ENCODE results near the gene NRG2. TPM values are rescaled to one million over a fixed set of nuclear protein-coding genes. Genes with fewer than 3 reads are reported as not detected.

The NRG2 gene
- total and polyA plus RNA-seq, 2 of the 8 experiments (the other 6 are each of a cell fraction or from before 2014, with no cell fraction given) = 0.27 to 0.54 TPM

DNA sequence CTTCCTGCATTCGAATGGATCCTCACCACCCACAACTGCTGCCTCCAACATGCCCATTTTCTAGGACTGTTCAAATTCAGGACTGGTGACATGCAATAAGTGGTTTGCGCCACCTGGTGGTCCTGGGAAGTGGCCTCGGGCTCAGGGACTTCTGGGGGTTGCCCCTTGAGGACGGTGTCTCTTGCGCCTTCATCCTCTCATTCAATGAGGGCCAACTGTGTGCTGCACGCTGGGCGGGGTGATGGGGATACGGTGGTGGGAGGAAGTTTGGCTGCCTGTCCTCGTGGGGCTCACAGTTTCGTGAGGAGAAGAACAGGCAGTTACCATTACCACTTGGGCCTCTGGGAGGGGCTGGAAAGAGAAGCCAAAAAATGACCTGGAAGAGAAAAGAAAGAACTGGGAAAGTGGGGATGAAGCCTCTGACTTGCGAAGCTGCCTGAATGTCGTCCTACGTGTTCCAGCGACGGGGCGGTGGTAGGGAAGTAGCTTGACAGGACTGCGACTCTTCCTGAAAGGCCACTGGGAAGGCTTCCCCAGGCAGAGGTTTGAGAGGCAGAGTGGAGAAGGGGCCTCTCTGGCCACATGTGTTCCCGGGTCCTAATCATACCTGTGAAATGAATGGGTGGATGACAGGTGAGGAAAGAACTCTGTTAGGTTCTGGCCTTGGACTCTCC lies 198.5 kb downstream of the NRG2 start:
- ChIA-PET POLR2A (ENCODE audit: partially characterized antibody) (interaction anchor here (1.0 to 1.6 kb wide), 2 partner anchors 79 to 123 kb away, joined by 3 to 4 read pairs; no protein-coding TSS in a partner anchor), CTCF (ENCODE audit: partially characterized antibody) (interaction anchor here (0.5 to 7.1 kb wide), 27 partner anchors 9 to 217 kb away, joined by 3 to 113 read pairs (median 5); partner anchors contain the start of gene PSD2)
- H3K27ac ChIP-seq (ENCODE audit: low read depth, low read length) = no peak overlapping the region
- 38% methylated on average over 18 of the region's 18 CpGs; no CpG with 5 or more reads in 1 of the 2 experiments for WGBS, 2 experiments (ENCODE audit: extremely low coverage in 1 of 2, insufficient coverage in 1 of 2, insufficient read length in 1 of 2, insufficient replicate concordance in 2 of 2, low coverage in 1 of 2, low lambda C conversion rate in 2 of 2, missing lambda C conversion rate in 1 of 2)
- peaks cover 0 to 2% (median 1%) of the 10 kb centered on the region in 4 experiments; a peak in 5 of 7 replicates for H3K4me1 ChIP-seq (replicated peaks in 1 of 4; ENCODE audit: control insufficient read depth in 3 of 4, insufficient read depth in 4 of 4, low read length in 3 of 4)
- H3K9me3 ChIP-seq (ENCODE audit: insufficient read depth in 2 of 2, low read depth in 1 of 2, low read length in 1 of 2) = no peaks in the 10 kb centered on the region
- H4K5ac ChIP-seq (ENCODE audit: insufficient read length, low read depth, low read length) = no peak overlapping the region
- H2BK15ac ChIP-seq (ENCODE audit: low read length) = no peak overlapping the region
- no peak overlapping the region for H3K23ac ChIP-seq (ENCODE audit: insufficient read length)
- H3K79me1 ChIP-seq (ENCODE audit: low read depth, low read length) = no peaks in the 10 kb centered on the region
- peaks cover 16 to 50% (median 44%) of the 10 kb centered on the region in 4 experiments for H3K27me3 ChIP-seq (replicated peaks in 1 of 4; ENCODE audit: control insufficient read depth in 3 of 4, extremely low read depth in 1 of 4, insufficient read depth in 3 of 4, low read length in 3 of 4)
- FAIRE-seq = no peak
- peak; percentile 64 to 92 for DNase-seq (ENCODE audit: low read depth in 1 of 2, low spot score in 2 of 2)
- TF ChIP-seq CREB1 (IDR thresholded peaks at IDR 0.05) = peak; percentile 47
- peak in 1 of 2 experiments; percentile 41; a peak in 1 of 4 replicates for TF ChIP-seq SIN3A (conservative IDR thresholded peaks at IDR 0.05 in 1 of 2, IDR thresholded peaks at IDR 0.05 in 1 of 2; ENCODE audit: low read depth in 1 of 2, low read length in 2 of 2)
- no peak for TF ChIP-seq HDAC2 (IDR thresholded peaks at IDR 0.05; ENCODE audit: borderline replicate concordance in 1 of 2, low read depth in 2 of 2, low read length in 2 of 2)
- no peak for TF ChIP-seq CHD2 (IDR thresholded peaks at IDR 0.05; ENCODE audit: low read length)
- TF ChIP-seq JUND (IDR thresholded peaks at IDR 0.05; ENCODE audit: low read length) = 0 out of 2 replicates have a peak, but pooled peaks have one; percentile 36
- TF ChIP-seq RAD21 (IDR thresholded peaks at IDR 0.05 in 1 of 2, conservative IDR thresholded peaks at IDR 0.05 in 1 of 2; ENCODE audit: low read depth in 2 of 2, low read length in 2 of 2) = peak; percentile 88 to 90
- TF ChIP-seq, protein P1, sequence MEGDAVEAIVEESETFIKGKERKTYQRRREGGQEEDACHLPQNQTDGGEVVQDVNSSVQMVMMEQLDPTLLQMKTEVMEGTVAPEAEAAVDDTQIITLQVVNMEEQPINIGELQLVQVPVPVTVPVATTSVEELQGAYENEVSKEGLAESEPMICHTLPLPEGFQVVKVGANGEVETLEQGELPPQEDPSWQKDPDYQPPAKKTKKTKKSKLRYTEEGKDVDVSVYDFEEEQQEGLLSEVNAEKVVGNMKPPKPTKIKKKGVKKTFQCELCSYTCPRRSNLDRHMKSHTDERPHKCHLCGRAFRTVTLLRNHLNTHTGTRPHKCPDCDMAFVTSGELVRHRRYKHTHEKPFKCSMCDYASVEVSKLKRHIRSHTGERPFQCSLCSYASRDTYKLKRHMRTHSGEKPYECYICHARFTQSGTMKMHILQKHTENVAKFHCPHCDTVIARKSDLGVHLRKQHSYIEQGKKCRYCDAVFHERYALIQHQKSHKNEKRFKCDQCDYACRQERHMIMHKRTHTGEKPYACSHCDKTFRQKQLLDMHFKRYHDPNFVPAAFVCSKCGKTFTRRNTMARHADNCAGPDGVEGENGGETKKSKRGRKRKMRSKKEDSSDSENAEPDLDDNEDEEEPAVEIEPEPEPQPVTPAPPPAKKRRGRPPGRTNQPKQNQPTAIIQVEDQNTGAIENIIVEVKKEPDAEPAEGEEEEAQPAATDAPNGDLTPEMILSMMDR (IDR thresholded peaks at IDR 0.05; ENCODE audit: control extremely low read depth in 1 of 3, insufficient read depth in 1 of 3, low read depth in 1 of 3, low read length in 3 of 3) = peak; percentile 93 to 97 (median 96)
- H2BK120ac ChIP-seq (replicated peaks; ENCODE audit: low read depth, low read length) = no peak overlapping the region
- H3K4ac ChIP-seq (replicated peaks; ENCODE audit: insufficient read length, low read depth, low read length) = no peak overlapping the region
- no peak overlapping the region for H2AK5ac ChIP-seq (ENCODE audit: low read depth, low read length)
- no peak overlapping the region for H3K18ac ChIP-seq (ENCODE audit: extremely low read depth, low read length)
- H2BK12ac ChIP-seq (ENCODE audit: low read depth, low read length) = no peak overlapping the region
- H4K20me1 ChIP-seq (replicated peaks in 1 of 2; ENCODE audit: control insufficient read depth in 1 of 2, insufficient read depth in 2 of 2, low read length in 2 of 2) = peaks cover 3 to 7% of the 10 kb centered on the region in 2 experiments
- no peak overlapping the region for H2BK20ac ChIP-seq (ENCODE audit: low read length)
- H3K9ac ChIP-seq (replicated peaks in 1 of 4; ENCODE audit: extremely low read depth in 1 of 4, low read depth in 3 of 4, low read length in 3 of 4) = no peak overlapping the region
- H3K23me2 ChIP-seq (ENCODE audit: low read depth, low read length) = peaks cover 5% of the 10 kb centered on the region; the same call in 1 of the 2 replicates
- H3K56ac ChIP-seq (replicated peaks; ENCODE audit: insufficient read length, low read depth, low read length) = no peak overlapping the region
- H3K14ac ChIP-seq (ENCODE audit: insufficient read length) = no peak overlapping the region
- no peak overlapping the region for H2AFZ ChIP-seq (ENCODE audit: low read length)
- H3K36me3 ChIP-seq (ENCODE audit: control insufficient read depth in 2 of 4, insufficient read depth in 4 of 4, low read length in 3 of 4) = no peaks in the 10 kb centered on the region
- H2BK5ac ChIP-seq (ENCODE audit: low read depth, low read length) = no peak overlapping the region
- no peak overlapping the region for H4K91ac ChIP-seq (replicated peaks; ENCODE audit: insufficient read length, low read length)
- no peak overlapping the region for H3K4me3 ChIP-seq (ENCODE audit: extremely low read depth in 1 of 4, insufficient read depth in 2 of 4, low read depth in 3 of 4, low read length in 4 of 4)
- no peaks in the 10 kb centered on the region for H3K79me2 ChIP-seq (ENCODE audit: control insufficient read depth in 1 of 2, insufficient read depth in 2 of 2, low read length in 2 of 2)
- no peak overlapping the region for H4K8ac ChIP-seq (ENCODE audit: extremely low read depth, insufficient read depth, low read length)
- H3K4me2 ChIP-seq (ENCODE audit: insufficient read depth in 1 of 2, low read depth in 2 of 2, low read length in 2 of 2) = peak overlapping the region in 1 of 2 experiments; percentile 38; a peak in 1 of 4 replicates

Measured in H1 (cell line).